OCI-LY3 (cell line): ENCODE data around the gene FBXL20.

ENCODE experiments used
- CTCF ChIP-seq: fragments of 200-600, 300-600 bp; sonication (generic); IDR thresholded peaks from 2 replicates; pipeline ENCODE4 v1.5.1; 2014; ENCODE audit warnings: antibody characterized with exemption, low read length, low read depth
- EZH2phosphoT487 ChIP-seq: fragments of 200-600 bp; shearing (Covaris generic); IDR thresholded peaks from 2 replicates; pipeline ENCODE4 v1.6.1; 2018; ENCODE audit warnings: antibody characterized with exemption, mixed run types, low read depth

- no peak for TF ChIP-seq EZH2phosphoT487
- TF ChIP-seq CTCF = no peak
These were observed 62.2 kb downstream of the FBXL20 start for GRCh38 chr17:39339272-39339671.
